HG03064 (cell line): ENCODE data around the gene WFDC13.
"Not testable (repeated sequence)": the region's sequence is repeated elsewhere in the genome, so short reads cannot be mapped to it uniquely, and the experiment has no call there.

Experiments
- ATAC-seq: cut with Tn5 transposase; IDR thresholded peaks from one replicate; pipeline ENCODE4 v1.9.1; 2021; ENCODE audit warnings: low read depth; ENCODE audit not compliant: unreplicated experiment

WFDC13 gene

GRCh38 chr20:45701873-45702272 is at the start of gene WFDC13:
Gene WFDC13, plus strand, starts transcription at chr20:45702038. Its CDS starts 86 bp downstream, at chr20:45702124.
- ATAC-seq: no peak

- ATAC-seq: not testable (repeated sequence)
Observed at GRCh38 chr20:45657038-45657437, 44.8 kb upstream of the WFDC13 start.

- no peak for ATAC-seq
Observed at GRCh38 chr20:45670139-45670538, 31.7 kb upstream of the WFDC13 start, which contains the start of gene WFDC11. Gene WFDC11, minus strand, starts transcription at chr20:45670239. Its CDS starts 19,639 bp downstream, at chr20:45650600.

GRCh38 chr20:45672765-45673164 is 29.1 kb upstream of the WFDC13 start:
- no peak for ATAC-seq

- ATAC-seq: no peak
Observed at GRCh38 chr20:45679650-45680049, 22.2 kb upstream of the WFDC13 start.

GRCh38 chr20:45685896-45686295 is 15.9 kb upstream of the WFDC13 start:
- no peak for ATAC-seq

- not testable (repeated sequence) for ATAC-seq
Observed at GRCh38 chr20:45693346-45693745, 8.5 kb upstream of the WFDC13 start.

- ATAC-seq: no peak
Observed at GRCh38 chr20:45695496-45695895, 6.3 kb upstream of the WFDC13 start.

GRCh38 chr20:45701104-45701503 is 734 bp upstream of the WFDC13 start:
- ATAC-seq: no peak

GRCh38 chr20:45704969-45705637 is 3.3 kb downstream of the WFDC13 start, which contains the start of gene WFDC10B:
Gene WFDC10B, minus strand, starts transcription at chr20:45705019. Its CDS starts 19,027 bp downstream, at chr20:45685992.
- no peak for ATAC-seq

GRCh38 chr20:45716141-45716688 is 14.4 kb downstream of the WFDC13 start:
- ATAC-seq: not testable (repeated sequence)

- no peak for ATAC-seq
Observed at GRCh38 chr20:45722047-45722446, 20.2 kb downstream of the WFDC13 start, which contains the start of gene SPINT4. Gene SPINT4, plus strand, starts transcription at chr20:45722347. Its CDS starts 21 bp downstream, at chr20:45722368.

GRCh38 chr20:45725134-45725533 is 23.3 kb downstream of the WFDC13 start:
- ATAC-seq: no peak

GRCh38 chr20:45727044-45727443 is 25.2 kb downstream of the WFDC13 start:
- ATAC-seq: no peak

- ATAC-seq: no peak
Observed at GRCh38 chr20:45732199-45732598, 30.4 kb downstream of the WFDC13 start.

GRCh38 chr20:45735552-45735951 is 33.7 kb downstream of the WFDC13 start:
- ATAC-seq: no peak

- no peak for ATAC-seq
Observed at GRCh38 chr20:45735988-45736387, 34.1 kb downstream of the WFDC13 start.

- no peak for ATAC-seq
Observed at GRCh38 chr20:45742596-45742995, 40.8 kb downstream of the WFDC13 start.

GRCh38 chr20:45745015-45745414 is 43.2 kb downstream of the WFDC13 start:
- ATAC-seq: no peak

- no peak for ATAC-seq
Observed at GRCh38 chr20:45751721-45752120, 49.9 kb downstream of the WFDC13 start.

- ATAC-seq: no peak
Observed at GRCh38 chr20:45752746-45753145, 50.9 kb downstream of the WFDC13 start.

- ATAC-seq: no peak
Observed at GRCh38 chr20:45758096-45758495, 56.3 kb downstream of the WFDC13 start.
